Measurements from ENCODE around the gene GPR137B.
"Not testable (repeated sequence)": the region's sequence is repeated elsewhere in the genome, so short reads cannot be mapped to it uniquely, and the experiment has no call there.

The GPR137B gene

GRCh38 chr1:236161755-236162154, 19.4 kb downstream of the GPR137B start:
- not testable (repeated sequence) for DNase-seq

DNA sequence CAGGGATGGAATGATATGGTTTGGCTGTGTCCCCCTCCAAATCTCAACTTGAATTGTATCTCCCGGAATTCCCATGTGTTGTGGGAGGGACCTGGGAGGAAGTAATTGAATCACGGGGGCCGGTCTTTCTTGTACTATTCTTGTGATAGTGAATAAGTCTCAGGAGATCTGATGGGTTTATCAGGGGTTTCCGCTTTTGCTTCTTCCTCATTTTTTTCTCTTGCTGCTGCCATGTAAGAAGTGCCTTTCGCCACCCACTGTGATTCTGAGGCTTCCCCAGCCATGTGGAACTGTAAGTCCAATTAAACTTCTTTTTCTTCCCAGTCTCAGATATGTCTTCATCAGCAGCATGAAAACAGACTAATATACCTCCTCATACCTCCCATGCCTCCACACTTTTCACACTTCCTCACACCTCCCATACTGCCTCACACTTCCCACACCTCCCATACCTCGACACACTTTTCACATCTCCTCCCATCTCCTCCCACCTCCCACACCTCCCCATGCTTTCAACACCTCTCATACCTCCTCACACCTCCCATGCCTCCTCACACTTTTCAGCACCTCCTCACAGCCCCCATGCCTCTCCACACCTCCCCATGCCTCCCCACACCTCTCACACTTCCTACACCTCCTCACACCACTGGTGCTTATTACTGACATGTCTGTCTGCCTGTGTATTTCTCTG, 21.3 kb downstream of the GPR137B start:
- DNase-seq = no peak

DNA sequence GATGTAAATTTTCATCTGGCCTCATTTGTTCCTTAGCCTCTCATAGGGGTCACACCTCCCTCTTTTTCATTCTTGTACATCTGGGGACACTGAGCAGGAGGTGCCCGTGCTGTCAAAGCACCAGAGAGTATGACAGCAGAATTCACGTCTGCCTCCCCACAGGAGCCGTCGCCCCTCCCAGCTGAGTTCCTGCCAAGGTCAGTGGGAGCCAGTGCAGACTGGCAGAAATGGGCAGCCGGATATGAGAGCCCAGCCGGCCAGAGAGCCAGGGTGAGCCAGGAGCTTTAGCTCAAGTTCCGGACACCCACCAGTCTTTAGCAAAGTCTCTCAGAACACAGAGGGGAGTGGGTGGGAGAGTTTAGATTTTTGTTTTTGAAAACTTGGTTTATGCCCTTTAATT, 21.9 kb downstream of the GPR137B start:
- no peak for DNase-seq

DNA sequence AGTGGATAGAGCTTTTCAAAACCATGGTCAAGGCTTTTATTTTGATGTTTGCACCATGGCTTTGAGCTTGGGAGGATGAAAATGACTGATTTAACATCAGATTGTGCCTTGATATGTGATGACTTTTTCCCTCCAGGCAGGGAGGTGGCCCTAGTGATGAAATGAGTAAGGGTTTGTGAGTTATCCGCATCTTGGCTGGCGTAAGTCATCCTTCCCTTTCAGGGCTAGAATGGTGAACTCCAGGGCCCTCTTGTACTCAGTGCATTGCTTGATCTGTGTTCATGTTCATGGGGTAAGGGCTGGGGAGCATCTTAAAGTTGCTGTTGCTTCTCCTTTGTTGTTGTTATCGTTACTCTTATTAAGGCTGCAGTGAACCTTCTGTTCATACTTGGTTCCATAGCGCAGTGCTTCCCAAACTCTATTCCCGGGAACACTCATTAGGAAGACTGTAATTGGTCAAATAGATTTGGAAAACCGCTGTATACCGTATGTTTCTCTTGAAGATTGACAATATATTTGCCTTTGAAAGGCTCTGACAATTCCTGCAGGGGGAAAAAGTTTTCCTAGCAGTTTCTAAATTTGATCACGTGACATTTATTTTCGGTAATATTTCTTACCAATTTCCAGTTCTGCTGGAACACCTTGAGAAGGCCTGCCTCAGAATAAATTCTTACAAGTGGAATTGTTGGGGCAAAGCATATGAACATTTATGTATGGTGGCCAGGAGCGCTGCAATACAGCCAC, 23.1 kb downstream of the GPR137B start:
- DNase-seq = no peak

- no peak for DNase-seq
Measured at GRCh38 chr1:236166041-236166440, 23.7 kb downstream of the GPR137B start.

GRCh38 chr1:236167154-236167553, 24.8 kb downstream of the GPR137B start:
- no peak for DNase-seq

- no peak for DNase-seq
Measured at GRCh38 chr1:236167578-236167977, 25.2 kb downstream of the GPR137B start.

- no peak for DNase-seq
Measured at GRCh38 chr1:236168716-236169429, 26.5 kb downstream of the GPR137B start.

DNA sequence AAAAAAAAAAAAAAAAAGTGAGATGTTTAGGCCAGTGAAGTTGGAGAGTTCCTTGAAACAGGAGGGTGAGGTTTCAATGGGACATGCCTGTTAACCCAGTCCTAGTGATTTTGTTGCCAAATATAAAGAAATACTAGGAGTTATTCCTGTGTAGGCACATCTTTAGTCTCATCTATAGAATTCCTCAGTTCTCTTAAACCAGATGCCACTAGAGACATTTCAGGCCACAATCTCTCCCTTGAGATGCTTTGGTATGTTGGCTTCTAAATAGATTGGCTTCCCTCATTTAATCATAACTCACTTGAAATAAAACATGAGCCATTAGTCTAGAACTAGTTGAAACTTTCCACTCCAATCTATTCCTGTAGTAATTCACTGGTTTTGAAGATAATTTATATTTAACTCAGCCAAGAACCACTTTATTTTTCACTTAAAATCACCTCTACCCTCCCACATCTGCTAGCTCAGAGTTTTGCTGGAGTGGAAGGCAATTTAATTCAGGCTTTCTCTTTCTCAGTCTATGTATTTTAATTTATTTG, 29.8 kb downstream of the GPR137B start:
- DNase-seq = no peak

- DNase-seq = no peak
Measured at GRCh38 chr1:236173174-236173767, 30.9 kb downstream of the GPR137B start.

DNA sequence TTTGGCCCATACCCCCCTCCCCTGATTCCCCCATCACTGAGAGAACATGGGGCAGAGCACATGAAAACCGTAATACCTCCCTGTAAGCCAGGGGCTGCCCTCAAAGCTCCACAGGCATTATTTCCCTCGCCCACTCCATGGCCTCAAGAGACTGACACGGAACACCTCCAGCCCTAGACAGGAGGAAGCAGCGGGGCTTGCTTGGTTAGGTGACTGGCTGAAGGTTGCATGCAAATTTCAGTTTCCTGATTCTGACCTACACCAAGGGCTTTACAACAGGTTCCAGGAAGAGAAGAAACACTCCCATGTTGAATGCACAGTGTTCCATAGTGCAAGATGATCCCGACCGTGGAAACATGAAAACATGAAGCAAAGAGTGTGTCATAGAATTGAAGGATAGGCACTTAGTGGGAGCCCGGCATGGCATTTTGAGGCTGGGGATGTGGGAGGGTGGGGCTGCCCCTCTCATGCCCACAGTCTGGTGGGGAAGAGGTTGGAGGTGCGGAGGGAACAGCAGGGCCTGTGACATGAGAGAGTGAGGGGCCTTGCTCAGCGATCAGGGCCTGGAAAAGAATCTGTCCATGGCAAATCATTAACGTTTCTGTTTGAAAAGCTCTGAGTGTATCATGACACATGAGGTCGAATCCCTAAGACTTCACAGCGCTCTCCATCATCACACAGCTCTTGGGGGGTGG, 33.5 kb downstream of the GPR137B start:
- no peak for DNase-seq

- DNase-seq = no peak
Measured at GRCh38 chr1:236176337-236177336, 34.3 kb downstream of the GPR137B start.

DNA sequence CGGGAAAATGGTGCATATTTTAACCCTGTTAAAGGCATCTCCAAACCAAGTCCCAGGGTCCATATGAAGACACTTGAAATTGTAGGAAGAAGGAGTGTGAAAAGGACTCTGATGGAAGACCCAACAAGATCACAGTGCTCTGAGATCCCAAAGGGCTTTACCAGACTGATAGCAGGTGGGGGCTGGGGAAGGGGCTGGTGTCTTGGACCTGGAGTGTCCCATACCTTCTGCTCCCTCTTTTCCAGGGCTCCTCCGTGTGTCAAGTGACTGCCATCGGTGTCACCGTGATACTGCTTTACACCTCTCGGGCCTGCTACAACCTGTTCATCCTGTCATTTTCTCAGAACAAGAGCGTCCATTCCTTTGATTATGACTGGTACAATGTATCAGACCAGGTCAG, 37.3 kb downstream of the GPR137B start:
- no peak for DNase-seq

DNA sequence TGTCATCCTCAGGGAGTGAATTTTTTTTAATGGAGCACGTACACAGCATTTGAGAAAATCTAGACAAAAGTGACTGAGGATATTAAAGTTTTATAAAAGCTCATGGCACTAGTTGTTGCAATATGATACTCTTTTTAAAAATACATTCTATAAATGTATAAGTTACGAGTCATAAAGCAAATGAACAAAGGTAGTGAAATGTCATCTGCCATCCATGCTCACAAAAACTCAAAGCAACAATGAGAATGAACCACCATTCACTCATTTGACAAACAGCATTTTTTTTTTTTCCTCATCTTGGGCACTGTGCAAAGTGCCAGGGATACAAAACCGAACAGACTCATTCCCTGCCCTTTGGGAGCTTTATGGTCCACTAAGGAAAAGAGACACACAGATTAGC, 38.7 kb downstream of the GPR137B start:
- no peak for DNase-seq

GRCh38 chr1:236185687-236186086, 43.3 kb downstream of the GPR137B start:
- DNase-seq = peak; percentile 8

DNA sequence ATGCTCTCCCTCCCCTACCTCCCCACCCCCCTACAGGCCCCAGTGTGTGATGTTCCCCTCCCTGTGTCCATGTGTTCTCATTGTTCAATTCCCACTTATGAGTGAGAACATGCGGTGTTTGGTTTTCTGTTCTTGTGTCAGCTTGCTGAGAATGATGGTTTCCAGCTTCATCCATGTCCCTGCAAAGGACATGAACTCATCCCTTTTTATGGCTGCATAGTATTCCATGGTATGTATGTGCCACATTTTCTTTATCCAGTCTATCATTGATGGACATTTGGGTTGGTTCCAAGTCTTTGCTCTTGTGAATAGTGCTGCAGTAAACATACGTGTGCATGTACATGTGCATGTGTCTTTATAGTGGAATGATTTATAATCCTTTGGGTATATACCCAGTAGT, 44.1 kb downstream of the GPR137B start:
- not testable (repeated sequence) for DNase-seq

GRCh38 chr1:236188084-236188483, 45.7 kb downstream of the GPR137B start:
- not testable (repeated sequence) for DNase-seq

GRCh38 chr1:236193184-236193583, 50.8 kb downstream of the GPR137B start:
- DNase-seq = no peak

DNA sequence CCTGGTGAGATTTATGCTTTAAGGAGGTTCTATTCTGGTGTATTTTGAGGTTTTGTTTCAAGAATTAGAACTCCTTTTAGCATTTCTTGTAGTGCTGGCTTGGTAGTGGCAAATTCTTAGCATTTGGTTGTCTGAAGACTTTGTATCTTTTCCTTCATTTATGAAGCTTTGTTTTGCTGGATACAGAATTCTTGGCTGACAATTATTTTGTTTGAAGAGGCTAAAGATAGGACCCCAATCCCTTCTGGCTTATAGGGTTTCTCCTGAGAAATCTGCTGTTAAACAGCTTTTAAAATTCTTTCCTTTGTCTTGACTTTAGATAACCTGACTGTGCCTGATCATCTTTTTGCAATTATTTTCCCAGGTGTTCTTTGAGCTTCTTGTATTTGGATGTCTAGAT, 58.6 kb downstream of the GPR137B start:
- DNase-seq = no peak

DNA sequence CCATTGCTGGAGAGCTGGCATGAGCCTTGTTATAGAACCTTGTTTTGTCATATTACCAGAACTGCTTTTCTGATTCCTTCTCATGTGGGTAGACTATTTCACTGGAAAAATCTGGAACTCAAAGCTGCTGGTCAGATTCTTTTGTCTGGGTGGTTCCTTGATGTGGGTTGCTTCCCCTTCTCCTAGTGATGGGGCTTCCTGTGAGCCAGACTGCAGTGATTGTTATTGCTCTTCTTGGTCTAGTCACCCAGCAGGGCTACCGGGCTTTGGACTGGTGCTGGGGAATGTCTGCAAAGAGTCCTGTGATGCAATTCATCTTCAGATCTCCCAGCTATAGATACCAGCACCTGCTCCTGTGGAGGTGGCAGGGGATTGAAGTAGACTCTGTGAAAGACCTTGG, 59.4 kb downstream of the GPR137B start:
- DNase-seq = no peak

DNA sequence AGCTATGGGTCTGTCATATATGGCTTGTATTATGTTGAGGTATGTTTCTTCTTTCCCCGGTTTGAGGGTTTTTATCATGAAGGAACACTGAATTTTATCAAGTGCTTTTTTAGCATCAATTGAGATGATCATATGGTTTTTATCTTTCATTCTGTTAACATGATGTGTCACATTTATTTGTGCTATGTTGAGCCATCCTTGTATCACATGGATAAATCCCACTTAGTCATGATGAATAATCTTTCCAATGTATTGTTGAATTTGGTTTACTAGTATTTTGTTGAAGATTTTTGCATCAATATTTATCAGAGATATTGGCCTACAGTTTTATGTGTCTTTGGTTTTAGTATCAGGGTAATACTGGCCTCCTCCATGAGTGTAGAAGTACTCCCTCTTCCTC, 61.7 kb downstream of the GPR137B start:
- no peak for DNase-seq

Measured in NCI-H2171 treated with DMSO at 0.1 percent for 48 hours (cell line).